ENCODE measurements around the gene ZNF718. TPM values are rescaled to one million over a fixed set of nuclear protein-coding genes. Genes with fewer than 3 reads are reported as not detected.
A peak's percentile ranks its signal among the peaks of the same experiment; 100 is the strongest.
"Not testable (repeated sequence)": the region's sequence is repeated elsewhere in the genome, so short reads cannot be mapped to it uniquely, and the experiment has no call there.

ZNF718 gene
- total and polyA plus RNA-seq, 2 experiments from 2014 or later: 2.5 to 4.7 TPM

DNA sequence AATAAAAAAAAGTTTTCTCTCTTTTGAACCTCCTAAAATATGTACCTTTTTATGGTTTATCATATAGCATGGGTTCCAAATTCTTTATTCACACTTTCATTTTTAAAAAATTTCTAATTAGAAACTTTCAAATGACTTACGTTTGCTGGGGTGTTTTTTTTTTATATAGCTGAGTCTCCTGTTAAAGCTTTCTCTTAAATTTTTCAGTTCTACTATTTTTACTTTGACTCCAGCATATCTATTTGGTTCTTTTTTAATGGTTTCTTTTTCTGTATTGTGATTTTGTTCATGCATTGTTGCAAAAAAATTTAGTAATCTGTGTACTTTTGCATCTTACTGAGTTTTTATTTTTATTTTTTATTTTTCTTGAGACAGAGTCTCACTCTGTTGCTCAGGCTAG is 22.3 kb downstream of the ZNF718 start:
- peaks cover 38% of the 10 kb centered on the region for H3K79me2 ChIP-seq
- H3K4me2 ChIP-seq: no peak overlapping the region
- WGBS (ENCODE audit: low lambda C conversion rate, missing lambda C conversion rate): 87% methylated on average over 1 of the region's 1 CpG
- H3K27ac ChIP-seq: no peak overlapping the region
- H3K9me2 ChIP-seq (replicated peaks; ENCODE audit: insufficient read depth): no peaks in the 10 kb centered on the region
- no peaks in the 10 kb centered on the region for H4K20me1 ChIP-seq (ENCODE audit: insufficient read depth, poor library complexity, severe bottlenecking)
- H3K4me3 ChIP-seq: no peak overlapping the region
- no peak for DNase-seq (ENCODE audit: low spot score)
- no peaks in the 10 kb centered on the region for H3K27me3 ChIP-seq
- no peaks in the 10 kb centered on the region for H3K36me3 ChIP-seq (replicated peaks; ENCODE audit: insufficient read depth, low read depth)
- H3K9me3 ChIP-seq (ENCODE audit: low read depth): peaks cover 74% of the 10 kb centered on the region
- no peak overlapping the region for H2AFZ ChIP-seq
- no peaks in the 10 kb centered on the region for H3K4me1 ChIP-seq (ENCODE audit: insufficient read depth)
- TF ChIP-seq, protein P1, sequence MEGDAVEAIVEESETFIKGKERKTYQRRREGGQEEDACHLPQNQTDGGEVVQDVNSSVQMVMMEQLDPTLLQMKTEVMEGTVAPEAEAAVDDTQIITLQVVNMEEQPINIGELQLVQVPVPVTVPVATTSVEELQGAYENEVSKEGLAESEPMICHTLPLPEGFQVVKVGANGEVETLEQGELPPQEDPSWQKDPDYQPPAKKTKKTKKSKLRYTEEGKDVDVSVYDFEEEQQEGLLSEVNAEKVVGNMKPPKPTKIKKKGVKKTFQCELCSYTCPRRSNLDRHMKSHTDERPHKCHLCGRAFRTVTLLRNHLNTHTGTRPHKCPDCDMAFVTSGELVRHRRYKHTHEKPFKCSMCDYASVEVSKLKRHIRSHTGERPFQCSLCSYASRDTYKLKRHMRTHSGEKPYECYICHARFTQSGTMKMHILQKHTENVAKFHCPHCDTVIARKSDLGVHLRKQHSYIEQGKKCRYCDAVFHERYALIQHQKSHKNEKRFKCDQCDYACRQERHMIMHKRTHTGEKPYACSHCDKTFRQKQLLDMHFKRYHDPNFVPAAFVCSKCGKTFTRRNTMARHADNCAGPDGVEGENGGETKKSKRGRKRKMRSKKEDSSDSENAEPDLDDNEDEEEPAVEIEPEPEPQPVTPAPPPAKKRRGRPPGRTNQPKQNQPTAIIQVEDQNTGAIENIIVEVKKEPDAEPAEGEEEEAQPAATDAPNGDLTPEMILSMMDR (IDR thresholded peaks at IDR 0.05; ENCODE audit: poor library complexity): no peak
- no peak for TF ChIP-seq EZH2phosphoT487 (IDR thresholded peaks at IDR 0.05; ENCODE audit: low read depth, severe bottlenecking, unreplicated experiment)
- TF ChIP-seq EZH2 (IDR thresholded peaks at IDR 0.05; ENCODE audit: borderline replicate concordance): no peak

DNA sequence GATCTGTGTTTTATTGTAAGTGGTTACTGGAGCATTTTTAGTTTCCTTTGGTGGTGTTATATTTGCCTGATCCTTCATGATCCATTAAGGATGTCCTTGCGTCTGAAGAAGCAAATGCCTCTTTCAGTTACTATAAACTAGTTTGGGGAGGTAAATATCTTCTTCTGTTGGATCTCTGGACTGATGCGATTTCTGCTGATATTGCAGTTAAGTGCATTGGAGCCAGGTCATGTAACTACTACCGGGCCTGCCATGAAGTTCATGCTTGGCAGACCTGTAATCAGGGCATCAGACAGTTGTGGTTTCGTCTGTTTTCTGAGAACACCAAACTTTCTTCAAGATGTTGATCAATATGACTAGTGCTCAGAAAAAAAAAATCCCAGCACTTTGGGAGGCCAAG is 22.9 kb downstream of the ZNF718 start:
- no peak overlapping the region for H2AFZ ChIP-seq
- WGBS (ENCODE audit: low lambda C conversion rate, missing lambda C conversion rate): 99% methylated on average over 4 of the region's 4 CpGs
- no peak for DNase-seq (ENCODE audit: low spot score)
- no peak overlapping the region for H3K27ac ChIP-seq
- H3K36me3 ChIP-seq (replicated peaks; ENCODE audit: insufficient read depth, low read depth): no peaks in the 10 kb centered on the region
- no peaks in the 10 kb centered on the region for H4K20me1 ChIP-seq (ENCODE audit: insufficient read depth, poor library complexity, severe bottlenecking)
- no peaks in the 10 kb centered on the region for H3K27me3 ChIP-seq
- H3K4me3 ChIP-seq: no peak overlapping the region
- H3K4me2 ChIP-seq: no peak overlapping the region
- no peak for TF ChIP-seq EZH2phosphoT487 (IDR thresholded peaks at IDR 0.05; ENCODE audit: low read depth, severe bottlenecking, unreplicated experiment)
- no peak for TF ChIP-seq EZH2 (IDR thresholded peaks at IDR 0.05; ENCODE audit: borderline replicate concordance)
- TF ChIP-seq, protein P1 (IDR thresholded peaks at IDR 0.05; ENCODE audit: poor library complexity): no peak
- H3K79me2 ChIP-seq: peaks cover 38% of the 10 kb centered on the region
- H3K9me2 ChIP-seq (replicated peaks; ENCODE audit: insufficient read depth): no peaks in the 10 kb centered on the region
- H3K9me3 ChIP-seq (ENCODE audit: low read depth): peaks cover 68% of the 10 kb centered on the region
- H3K4me1 ChIP-seq (ENCODE audit: insufficient read depth): no peaks in the 10 kb centered on the region

DNA sequence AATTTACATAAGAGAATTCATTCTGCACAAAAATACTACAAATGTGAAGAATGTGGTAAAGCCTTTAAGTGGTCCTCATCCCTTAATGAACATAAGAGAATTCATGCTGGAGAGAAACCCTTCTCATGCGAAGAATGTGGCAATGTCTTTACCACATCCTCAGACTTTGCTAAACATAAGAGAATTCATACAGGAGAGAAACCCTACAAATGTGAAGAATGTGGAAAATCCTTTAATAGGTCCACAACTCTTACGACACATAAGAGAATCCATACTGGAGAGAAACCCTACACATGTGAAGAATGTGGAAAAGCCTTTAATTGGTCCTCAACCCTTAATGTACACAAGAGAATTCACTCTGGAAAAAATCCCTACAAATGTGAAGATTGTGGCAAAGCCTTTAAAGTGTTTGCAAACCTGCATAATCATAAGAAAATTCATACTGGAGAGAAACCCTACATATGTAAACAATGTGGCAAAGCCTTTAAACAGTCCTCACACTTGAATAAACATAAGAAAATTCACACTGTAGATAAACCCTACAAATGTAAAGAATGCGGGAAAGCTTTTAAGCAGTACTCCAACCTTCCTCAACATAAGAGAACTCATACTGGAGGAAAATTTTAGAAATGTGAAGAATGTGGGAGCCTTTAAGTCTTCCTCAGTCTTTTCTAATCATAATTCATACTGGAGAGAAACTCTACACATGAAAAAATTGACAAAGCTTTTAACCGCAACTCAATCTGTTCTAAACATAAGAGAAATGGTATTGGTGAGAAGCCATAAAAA is 37.4 kb downstream of the ZNF718 start:
- H3K4me2 ChIP-seq: no peak overlapping the region
- H3K9me2 ChIP-seq (replicated peaks; ENCODE audit: insufficient read depth): no peaks in the 10 kb centered on the region
- TF ChIP-seq EZH2phosphoT487 (IDR thresholded peaks at IDR 0.05; ENCODE audit: low read depth, severe bottlenecking, unreplicated experiment) (no peak), EZH2 (IDR thresholded peaks at IDR 0.05; ENCODE audit: borderline replicate concordance) (no peak)
- TF ChIP-seq, protein P1 (IDR thresholded peaks at IDR 0.05; ENCODE audit: poor library complexity): no peak
- no peak overlapping the region for H3K27ac ChIP-seq
- no peaks in the 10 kb centered on the region for H3K27me3 ChIP-seq
- peaks cover 6% of the 10 kb centered on the region for H3K36me3 ChIP-seq (replicated peaks; ENCODE audit: insufficient read depth, low read depth)
- peak overlapping the region; percentile 35 for H3K4me3 ChIP-seq
- peaks cover 73% of the 10 kb centered on the region for H3K9me3 ChIP-seq (ENCODE audit: low read depth)
- H3K4me1 ChIP-seq (ENCODE audit: insufficient read depth): no peaks in the 10 kb centered on the region
- H4K20me1 ChIP-seq (ENCODE audit: insufficient read depth, poor library complexity, severe bottlenecking): no peaks in the 10 kb centered on the region
- H3K79me2 ChIP-seq: no peaks in the 10 kb centered on the region
- H2AFZ ChIP-seq: no peak overlapping the region
- no peak for DNase-seq (ENCODE audit: low spot score)
- WGBS (ENCODE audit: low lambda C conversion rate, missing lambda C conversion rate): 98% methylated on average over 4 of the region's 4 CpGs

GRCh38 chr4:169640-170039 is 45.3 kb downstream of the ZNF718 start:
- not testable (repeated sequence) for H3K27me3 ChIP-seq; H3K36me3 ChIP-seq (replicated peaks; ENCODE audit: insufficient read depth, low read depth); H3K27ac ChIP-seq; H3K4me2 ChIP-seq; H3K4me1 ChIP-seq (ENCODE audit: insufficient read depth); H4K20me1 ChIP-seq (ENCODE audit: insufficient read depth, poor library complexity, severe bottlenecking); H3K79me2 ChIP-seq; H3K4me3 ChIP-seq; H3K9me2 ChIP-seq (replicated peaks; ENCODE audit: insufficient read depth); H2AFZ ChIP-seq; DNase-seq (ENCODE audit: low spot score)
- 98% methylated on average over 3 of the region's 3 CpGs for WGBS (ENCODE audit: low lambda C conversion rate, missing lambda C conversion rate)
- H3K9me3 ChIP-seq (ENCODE audit: low read depth): peaks cover 46% of the 10 kb centered on the region

- H3K36me3 ChIP-seq (replicated peaks; ENCODE audit: insufficient read depth, low read depth); H3K9me2 ChIP-seq (replicated peaks; ENCODE audit: insufficient read depth); H3K27me3 ChIP-seq; H3K4me3 ChIP-seq; H3K4me1 ChIP-seq (ENCODE audit: insufficient read depth); H3K27ac ChIP-seq; H3K79me2 ChIP-seq; H4K20me1 ChIP-seq (ENCODE audit: insufficient read depth, poor library complexity, severe bottlenecking); H3K4me2 ChIP-seq; H2AFZ ChIP-seq; DNase-seq (ENCODE audit: low spot score): not testable (repeated sequence)
- WGBS (ENCODE audit: low lambda C conversion rate, missing lambda C conversion rate): 96% methylated on average over 10 of the region's 10 CpGs
- peaks cover 40% of the 10 kb centered on the region for H3K9me3 ChIP-seq (ENCODE audit: low read depth)
Measured at GRCh38 chr4:171318-171717, 47.0 kb downstream of the ZNF718 start.
